Activated CD4-positive, alpha-beta T cell treated with anti-CD3 and anti-CD28 coated beads for 24 hours (primary cell): ENCODE data around the gene OOSP2.
"Not testable (repeated sequence)": the region's sequence is repeated elsewhere in the genome, so short reads cannot be mapped to it uniquely, and the experiment has no call there.

Source experiments
- DNase-seq, 2 donors: peaks; one replicate each; pipeline ENCODE4 v3.0.0-alpha.2; 2020; ENCODE audit warnings: low read depth in 2 of 2

Gene OOSP2, protein sequence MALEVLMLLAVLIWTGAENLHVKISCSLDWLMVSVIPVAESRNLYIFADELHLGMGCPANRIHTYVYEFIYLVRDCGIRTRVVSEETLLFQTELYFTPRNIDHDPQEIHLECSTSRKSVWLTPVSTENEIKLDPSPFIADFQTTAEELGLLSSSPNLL

DNA sequence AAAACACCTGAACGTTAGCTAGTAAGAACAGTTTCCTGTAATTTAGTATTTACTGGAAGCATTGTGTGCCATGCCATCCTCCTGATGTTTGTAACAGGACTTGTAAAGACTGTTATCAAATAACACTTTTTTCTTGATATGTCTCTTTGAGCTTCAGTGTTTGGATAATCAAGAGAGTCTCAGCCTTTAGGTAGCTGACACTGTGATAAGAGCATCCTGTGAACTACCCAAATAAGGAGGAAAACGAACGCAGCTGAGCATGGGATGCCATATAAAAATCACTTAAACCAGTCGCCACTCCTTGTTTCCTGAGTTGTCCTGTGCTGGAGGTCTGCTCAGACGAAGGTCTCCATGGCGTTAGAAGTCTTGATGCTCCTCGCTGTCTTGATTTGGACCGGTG, at the start of gene OOSP2:
TSS of gene OOSP2 (plus strand) at position 301 of the 400 bp plus-strand sequence. CDS start at position 352, 51 bp downstream.
- DNase-seq = no peak

DNA sequence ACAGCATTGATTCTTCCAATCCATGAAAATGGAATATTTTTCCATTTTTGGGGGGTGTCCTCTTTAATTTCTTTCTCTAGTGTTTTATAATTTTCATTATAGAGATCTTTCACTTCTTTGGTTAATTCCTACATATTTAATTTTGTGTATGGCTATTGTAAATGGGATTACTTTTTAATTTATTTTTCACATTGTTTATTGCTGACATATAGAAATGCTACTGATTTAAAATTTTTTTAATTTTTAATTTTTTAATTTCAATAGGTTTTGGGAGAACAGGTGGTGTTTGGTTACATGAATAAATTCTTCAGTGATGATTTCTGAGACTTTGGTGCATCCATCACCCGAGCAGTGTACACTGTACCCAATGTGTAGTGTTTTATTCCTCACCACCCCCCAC, 49.8 kb upstream of the OOSP2 start:
- DNase-seq = no peak

DNA sequence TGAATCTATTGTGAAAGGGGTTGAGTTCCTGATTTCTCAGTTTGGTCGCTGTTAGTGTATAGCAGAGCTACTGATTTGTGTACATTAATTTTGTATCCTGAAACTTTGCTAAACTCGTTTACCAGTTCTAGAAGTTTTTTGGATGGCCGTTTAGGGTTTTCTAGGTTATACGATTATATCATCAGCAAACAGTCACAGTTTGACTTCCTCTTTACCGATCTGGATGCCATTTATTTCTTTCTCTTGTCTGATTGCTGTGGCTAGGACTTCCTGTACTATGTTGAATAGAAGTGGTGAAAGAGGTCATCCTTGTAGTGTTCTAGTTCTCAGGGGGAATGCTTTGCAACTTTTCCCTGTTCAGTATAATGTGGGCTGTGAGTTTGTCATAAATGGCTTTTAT, 47.8 kb upstream of the OOSP2 start:
- no peak for DNase-seq

DNA sequence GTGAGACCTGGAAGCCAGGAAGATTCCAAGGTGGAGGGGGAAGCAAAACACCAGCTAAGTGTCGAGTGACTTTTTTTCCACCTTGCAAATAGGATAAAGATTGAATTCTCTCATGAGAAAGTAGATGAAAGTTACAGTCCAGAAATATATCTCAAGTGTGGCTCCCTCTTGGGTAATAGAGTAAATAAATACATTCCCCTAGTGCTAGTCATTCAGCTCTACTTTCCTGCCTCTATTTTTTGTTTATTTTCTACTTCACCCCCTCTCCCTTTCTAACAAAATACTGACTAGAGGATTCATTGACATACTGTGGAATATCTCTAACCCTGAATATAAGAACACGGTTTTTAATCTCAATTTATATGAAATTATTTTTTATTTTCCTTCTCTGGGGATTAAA, 42.4 kb upstream of the OOSP2 start:
- DNase-seq = no peak

DNA sequence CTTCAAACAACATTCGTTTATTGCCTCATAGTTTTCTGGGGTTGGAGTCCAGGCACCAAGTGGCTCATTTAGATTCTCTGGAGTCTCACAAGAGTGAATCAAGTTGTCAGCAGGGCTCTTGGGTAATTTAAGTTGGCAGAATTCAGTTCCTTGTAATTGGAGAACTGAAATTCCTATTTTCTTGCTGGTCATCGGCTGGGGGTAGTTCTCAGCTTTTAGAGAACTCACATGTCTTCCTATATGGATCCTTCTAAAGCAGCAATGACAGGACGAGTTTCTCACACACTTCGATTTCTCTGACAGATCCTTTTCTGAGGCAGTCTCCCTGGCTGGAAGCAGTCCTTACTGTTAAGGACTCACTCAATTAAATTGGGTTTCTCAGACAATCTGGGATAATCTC, 40.5 kb upstream of the OOSP2 start:
- no peak for DNase-seq

DNA sequence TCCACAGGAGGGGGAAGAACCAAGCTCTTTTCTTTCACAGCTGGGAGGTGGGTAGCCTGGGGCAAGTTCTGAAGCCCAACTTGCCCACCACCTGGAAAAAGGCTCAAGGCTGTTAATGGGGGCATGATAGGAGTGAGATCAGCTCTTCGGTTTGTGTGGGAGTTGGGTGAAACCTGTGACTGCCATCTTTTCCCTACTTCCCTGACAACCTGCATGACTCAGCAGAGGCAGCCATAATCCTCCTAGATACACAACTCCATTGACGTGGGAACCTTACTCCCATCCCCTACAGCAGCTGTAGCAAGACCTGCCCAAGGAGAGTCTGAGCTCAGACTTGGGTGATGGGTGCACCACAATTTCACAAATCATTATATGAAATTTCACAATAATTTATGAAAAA, 36.5 kb upstream of the OOSP2 start:
- DNase-seq = no peak

DNA sequence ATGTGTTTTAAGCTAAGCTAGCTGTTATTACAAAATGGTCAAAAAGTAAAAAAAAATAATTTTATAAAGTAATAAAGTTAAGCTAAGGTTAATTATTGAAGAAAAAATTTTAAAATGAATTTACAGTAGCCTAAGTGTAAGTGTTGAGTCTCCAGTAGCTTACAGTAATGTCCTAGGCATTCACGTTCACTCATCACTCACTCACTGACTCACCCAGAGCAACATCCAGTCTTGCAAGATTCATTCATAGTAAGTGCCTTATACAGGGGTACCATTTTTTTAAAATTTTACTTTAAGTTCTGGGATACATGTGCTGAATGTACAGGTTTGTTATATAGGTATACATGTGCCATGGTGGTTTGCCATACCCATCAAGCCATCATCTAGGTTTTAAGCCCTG, 34.8 kb upstream of the OOSP2 start:
- DNase-seq = no peak

DNA sequence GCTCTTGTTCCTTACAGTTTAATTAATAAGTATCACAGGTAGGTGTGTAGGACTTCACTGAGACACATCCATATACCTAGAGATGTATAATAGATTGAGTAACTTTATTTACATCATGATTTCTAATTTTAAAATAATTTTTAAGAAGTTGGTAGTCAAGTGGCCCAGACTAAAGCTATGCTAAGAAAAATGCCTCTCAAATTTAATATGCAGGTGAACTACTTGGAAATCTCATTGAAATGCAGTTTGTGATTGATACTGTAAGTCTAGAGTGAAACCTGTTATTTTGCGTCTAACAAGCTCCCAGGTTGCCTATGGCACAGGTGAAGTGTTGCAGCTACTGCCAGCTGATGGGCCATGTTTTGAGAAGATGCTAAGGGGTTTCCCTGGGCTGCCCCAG, 23.3 kb upstream of the OOSP2 start, which contains the start of gene OOSP4B:
TSS of gene OOSP4B (plus strand) at position 301 of the 400 bp plus-strand sequence.
- DNase-seq = no peak

DNA sequence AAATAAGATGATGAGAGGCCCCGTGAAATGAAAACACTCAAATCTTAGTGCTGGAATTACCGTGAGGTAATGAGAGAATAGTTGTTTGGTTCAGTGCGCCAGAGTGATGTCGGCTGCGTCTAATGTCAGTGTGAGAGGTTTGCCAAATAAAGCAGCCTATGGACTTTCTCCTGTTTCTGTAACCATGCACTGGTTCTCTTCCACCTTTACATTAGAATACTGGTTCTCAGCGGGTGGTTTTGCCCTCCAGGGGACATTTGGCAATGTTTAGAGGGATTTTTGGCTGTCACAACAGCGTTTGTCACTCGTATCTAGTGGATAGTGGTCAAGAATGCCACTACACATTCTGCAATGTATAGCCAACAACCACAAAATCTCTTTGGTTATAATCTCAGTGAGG, 22.2 kb upstream of the OOSP2 start:
- DNase-seq = no peak

DNA sequence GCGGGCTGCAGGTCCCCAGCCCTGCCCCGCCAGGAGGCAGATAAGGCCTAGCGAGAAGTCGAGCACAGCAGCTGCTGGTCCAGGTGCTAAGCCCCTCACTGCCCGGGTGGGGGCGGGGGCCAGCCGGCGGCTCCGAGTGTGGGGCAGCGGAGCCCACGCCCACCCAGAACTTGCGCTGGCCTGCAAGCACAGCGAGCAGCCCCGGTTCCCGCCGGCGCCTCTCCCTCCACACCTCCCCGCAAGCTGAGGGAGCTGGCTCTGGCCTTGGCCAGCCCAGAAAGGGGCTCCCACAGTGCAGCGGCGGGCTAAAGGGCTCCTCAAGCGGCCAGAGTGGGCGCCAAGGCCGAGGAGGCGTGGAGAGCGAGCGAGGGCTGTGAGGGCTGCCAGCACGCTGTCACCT, 19.8 kb upstream of the OOSP2 start:
- not testable (repeated sequence) for DNase-seq

DNA sequence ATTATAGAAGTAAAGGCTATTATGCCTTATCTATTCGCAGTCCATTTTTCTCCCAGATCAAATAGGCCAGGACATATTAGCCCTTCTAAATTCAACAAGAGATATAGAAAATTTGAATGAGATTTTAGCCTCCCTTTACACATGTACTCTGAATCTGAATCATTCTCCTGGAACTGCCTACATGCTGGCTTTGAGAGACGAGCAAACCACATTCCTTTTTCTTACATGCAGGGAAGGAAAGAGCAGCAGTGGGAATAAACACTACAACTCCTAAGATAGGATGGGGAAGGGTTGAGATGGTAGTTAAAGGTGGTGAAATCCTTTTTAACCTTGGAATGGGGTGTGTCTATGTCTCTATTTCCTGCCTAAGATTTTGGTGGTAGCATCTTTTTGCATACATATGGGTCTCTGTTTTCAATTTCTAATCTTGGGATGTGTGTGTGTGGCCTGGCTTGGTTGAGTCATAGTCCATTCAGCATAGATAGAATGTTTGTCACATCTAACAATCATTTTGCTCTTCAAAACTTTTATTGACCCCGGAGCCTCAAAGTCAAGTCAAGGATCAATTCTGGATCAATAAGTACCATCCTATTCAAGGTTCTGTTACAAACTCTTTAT, 11.1 kb upstream of the OOSP2 start:
- no peak for DNase-seq

DNA sequence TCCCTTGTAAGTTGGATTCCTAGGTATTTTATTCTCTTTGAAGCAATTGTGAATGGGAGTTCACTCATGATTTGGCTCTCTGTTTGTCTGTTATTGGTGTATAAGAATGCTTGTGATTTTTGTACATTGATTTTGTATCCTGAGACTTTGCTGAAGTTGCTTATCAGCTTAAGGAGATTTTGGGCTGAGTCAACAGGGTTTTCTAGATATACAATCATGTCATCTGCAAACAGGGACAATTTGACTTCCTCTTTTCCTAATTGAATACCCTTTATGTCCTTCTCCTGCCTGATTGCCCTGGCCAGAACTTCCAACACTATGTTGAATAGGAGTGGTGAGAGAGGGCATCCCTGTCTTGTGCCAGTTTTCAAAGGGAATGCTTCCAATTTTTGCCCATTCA, 10.2 kb downstream of the OOSP2 start:
- DNase-seq = not testable (repeated sequence)

DNA sequence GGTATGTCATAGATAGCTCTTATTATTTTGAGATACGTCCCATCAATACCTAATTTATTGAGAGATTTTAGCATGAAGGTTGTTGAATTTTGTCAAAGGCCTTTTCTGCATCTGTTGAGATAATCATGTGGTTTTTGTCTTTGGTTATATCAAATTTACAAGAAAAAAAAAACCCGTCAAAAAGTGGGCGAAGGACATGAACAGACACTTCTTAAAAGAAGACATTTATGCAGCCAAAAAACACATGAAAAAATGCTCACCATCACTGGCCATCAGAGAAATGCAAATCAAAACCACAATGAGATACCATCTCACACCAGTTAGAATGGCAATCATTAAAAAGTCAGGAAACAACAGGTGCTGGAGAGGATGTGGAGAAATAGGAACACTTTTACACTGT, 10.6 kb downstream of the OOSP2 start:
- DNase-seq = not testable (repeated sequence)

DNA sequence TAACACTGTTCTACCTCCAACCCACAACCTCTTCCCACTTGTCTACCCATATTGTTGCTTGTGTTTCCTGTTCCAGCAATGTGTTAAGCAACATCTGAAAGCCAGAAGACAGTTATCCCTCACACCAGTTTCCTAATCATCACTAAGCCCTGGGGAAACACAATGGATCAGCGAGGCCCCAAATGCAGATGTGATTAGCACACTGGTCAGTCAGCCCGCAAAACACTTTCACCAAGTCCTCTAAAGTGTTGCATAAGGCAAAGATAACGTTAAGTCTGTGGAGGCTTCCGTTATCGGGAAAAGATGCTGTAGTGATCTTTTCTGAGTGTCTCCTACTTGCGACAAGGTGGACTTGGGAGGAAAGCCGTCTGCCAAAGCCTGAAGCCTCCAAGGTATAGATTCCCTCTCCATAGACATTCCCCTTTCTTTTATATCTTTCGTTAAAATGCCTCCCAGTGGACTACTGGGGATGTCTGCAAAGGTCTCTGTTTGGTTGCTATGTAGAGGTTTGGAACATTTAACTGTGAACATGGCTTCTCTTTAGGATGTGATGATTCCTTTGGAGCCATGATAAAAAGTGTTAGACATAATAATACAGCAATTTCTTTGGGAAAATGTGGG, 16.2 kb downstream of the OOSP2 start, which contains the start of gene MS4A3:
TSS of gene MS4A3 (plus strand) at position 317 of the 621 bp plus-strand sequence. CDS start 4,496 bp downstream, outside the sequence.
- DNase-seq = no peak

DNA sequence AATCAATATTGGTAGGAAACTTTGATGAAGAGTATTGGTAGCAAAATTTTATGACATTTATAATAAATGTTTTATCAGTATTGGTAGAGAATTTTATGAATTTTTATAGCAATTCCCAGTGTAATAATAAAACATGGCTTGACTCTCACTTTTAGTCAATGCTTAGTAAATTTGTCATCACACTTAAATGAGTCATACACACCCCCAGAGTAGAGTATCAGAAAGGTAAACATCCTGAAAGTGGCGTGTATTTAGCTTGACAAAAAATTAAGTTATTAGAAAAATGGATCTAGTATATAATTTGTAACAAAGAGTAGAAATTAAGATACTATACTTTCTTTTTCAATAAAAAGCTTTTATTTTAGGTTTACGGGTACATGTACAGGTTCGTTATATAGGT, 18.8 kb downstream of the OOSP2 start:
- DNase-seq = no peak

DNA sequence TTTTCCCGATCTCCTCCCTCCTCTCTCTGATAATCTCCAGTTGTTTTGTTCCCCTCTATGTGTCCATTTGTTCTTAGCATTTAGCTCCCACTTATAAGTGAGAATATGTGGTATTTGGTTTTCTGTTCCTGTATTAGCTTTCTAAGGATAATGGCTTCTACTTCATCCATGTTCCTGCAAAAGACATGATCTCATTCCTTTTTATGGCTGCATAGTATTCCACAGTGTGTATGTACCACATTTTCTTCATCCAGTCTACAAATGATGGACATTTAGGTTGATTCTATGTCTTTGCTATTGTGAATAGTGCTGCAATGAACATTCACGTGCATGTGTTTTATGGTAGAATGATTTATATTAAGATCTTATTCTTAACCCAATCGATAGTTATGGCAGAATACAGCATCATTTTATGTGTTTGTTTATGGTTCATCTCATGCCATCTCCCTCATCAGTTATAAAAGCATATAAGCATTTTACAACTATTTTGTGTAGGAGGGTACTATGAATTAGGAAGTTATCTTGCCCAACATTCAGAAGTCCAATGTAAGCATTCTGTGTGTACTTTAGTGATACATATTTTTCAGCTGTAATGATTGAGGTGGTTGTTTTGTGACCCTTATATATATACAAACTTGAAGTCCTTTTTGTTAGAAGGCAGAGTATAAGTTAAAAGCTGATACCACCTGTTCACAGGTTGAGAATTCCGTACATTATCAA, 19.5 kb downstream of the OOSP2 start:
- DNase-seq = no peak

DNA sequence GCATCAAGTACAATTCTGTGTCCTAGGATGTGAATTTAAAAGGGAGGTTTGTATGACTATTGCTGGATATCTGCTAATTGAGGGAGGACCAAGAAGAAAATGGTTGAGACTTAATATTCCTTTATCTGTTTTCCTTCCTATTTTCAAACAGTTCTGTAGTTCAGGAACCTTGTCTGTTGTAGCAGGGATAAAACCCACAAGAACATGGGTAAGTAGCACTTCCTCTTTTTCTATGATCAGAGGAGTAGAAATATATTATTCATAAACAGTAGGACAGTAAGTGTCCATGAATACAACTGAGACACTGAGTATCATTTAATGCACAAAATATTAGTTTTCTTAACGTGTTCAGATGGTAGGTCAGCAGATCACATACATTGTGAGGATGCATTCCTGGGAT, 23.9 kb downstream of the OOSP2 start:
- no peak for DNase-seq

DNA sequence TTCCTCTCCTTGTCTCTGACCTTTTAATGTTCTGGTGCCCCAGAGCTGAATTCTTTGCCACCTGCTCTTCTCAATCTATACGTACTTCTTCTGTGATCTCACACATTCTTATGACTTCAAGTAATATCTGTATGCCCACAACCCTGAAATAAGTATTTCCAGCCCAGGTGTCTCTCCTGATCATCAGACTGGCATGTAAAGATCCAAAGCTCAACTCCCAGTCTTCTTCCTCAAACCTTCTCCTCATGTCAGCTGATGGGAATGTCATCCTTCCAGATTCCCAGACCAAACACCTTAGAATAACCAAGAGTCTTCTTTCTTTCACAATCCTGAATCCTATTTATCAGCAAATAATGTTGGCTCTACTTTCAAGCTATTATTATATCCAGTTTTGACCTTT, 25.6 kb downstream of the OOSP2 start:
- no peak for DNase-seq

DNA sequence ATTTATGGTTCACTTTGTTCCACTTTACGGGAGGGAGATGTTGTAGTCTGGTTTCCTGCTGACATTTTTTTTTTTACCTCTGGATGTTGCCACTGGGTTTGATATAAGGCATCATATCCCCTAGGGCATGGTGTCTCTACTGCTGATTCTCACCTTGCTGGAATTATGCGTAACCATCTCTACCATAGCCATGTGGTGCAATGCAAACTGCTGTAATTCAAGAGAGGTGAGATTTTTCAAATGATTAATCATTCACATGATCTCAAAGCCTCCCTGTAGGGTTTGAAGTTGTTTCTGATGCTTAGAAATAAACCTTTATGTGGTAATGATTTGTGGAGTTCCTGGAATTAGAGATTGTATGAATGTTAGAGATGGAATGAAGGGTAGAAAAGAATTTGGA, 29.2 kb downstream of the OOSP2 start:
- no peak for DNase-seq

DNA sequence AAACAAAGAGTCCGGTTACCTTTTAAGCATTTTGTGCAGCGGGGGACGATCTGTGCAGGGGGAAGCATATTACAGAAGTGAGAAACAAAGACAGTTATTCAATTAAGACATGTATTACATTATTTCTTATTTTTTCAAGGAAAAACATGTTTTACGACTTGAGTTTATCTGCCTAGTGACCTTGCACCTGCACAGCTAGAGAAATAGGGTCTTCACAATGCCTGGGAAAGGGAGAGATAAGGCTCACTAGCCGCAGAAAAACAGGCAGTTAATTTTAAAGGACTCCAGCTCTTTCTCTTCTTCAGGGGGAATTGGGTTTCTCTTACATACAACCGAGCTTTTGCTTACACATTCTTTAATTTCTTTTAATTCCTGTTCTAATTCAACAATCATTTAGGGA, 31.4 kb downstream of the OOSP2 start:
- not testable (repeated sequence) for DNase-seq

DNA sequence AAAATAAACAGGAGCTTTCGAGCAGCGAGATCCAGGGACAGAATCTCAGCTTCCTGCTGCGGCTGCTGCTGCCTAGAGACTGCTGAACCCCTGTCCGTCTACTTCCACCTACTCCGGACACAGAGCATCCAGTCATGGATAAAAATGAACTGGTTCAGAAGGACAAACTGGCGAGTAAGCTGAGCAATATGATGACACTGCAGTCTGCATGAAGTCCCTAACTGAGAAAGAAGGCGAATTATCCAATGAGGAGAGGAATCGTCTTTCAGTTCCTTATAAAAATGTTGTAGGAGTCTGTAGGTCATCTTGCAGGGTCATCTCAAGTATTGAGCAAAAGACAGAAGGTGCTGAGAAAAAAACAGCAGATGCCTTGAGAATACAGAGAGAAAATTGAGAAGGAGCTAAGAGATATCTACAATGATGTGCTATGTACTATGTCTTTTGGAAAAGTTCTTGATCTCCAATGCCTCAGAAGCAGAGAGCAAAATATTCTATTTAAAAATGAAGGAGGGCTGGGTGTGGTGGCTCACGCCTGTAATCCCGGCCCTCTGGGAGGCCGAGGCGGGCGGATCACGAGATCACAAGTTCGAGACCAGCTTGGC, 37.1 kb downstream of the OOSP2 start:
- DNase-seq = no peak

DNA sequence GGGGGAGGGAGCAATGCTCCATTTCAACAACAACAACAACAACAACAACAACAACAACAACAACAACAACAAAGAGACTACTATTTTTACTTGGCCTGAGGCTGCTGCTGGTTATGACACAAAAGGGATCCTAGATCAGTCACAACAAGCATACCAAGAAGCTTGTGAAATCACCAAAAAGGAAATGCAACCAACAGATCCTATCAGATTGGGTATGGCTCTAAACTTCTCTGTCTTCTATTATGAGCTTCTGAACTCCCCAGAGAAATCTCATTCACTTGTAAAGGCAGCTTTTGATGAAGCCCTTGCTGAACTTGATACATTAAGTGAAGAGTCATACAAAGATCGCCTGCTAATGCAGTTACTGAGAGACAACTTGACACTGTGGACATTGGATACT, 37.8 kb downstream of the OOSP2 start:
- no peak for DNase-seq
